ENCODE measurements around the gene ZC2HC1C.

DNA sequence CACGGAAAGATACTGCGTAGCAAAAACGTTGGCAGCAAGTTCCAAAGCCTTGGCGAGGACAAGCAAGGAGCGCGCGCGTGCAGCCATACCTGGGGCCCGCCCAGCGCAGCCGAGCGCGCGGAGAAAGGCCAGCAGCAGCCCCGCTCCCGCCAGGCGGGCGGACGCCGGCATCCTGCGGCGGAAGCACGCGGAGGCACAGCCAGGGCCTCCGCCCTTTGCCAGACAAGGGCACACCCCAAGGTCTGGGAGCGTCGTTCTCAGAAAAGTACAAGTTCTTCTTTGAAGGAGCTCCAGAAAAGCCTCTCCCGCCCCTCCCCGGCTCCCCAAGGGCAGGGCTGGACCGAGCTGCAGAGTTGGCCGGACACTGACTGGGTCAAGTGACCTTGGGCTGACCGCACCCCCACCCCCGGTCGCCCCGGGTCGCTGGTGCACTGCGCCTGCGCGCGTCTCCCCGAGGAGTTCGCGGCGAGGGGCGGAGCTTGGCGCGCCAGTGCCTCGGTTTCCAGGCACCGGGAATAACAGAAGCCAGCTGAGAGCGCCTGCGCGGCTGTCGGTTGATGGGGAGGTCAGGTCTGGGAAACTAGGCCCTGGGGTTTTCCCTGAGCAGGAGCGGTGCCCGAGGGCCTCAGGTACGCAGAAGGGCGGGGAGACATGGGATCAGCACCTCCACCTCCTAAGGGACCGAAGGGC, at the start of gene ZC2HC1C:
- TF ChIP-seq POLR2AphosphoS5 (IDR thresholded peaks at IDR 0.05; ENCODE audit: low read depth, low read length) (0 out of 2 replicates have a peak, but pooled peaks have one; percentile 42), POLR2A (IDR thresholded peaks at IDR 0.05; ENCODE audit: low read depth, low read length) (peak; percentile 66; the same call in 1 of the 2 replicates)
